Ishikawa (cell line): Measurements from ENCODE around the gene VCX.
"Not testable (repeated sequence)": the region's sequence is repeated elsewhere in the genome, so short reads cannot be mapped to it uniquely, and the experiment has no call there.

Experiments used
- CEBPB ChIP-seq: IDR thresholded peaks from 2 replicates; pipeline ENCODE4 v1.6.1; 2012
- CREB1 ChIP-seq: IDR thresholded peaks from 2 replicates; pipeline ENCODE4 v1.6.1; 2012; ENCODE audit warnings: low read depth
- EGR1 ChIP-seq: IDR thresholded peaks from 2 replicates; pipeline ENCODE4 v1.6.1; 2012
- EP300 ChIP-seq: IDR thresholded peaks from 2 replicates; pipeline ENCODE4 v1.6.1; 2012; ENCODE audit warnings: borderline replicate concordance
- FOXM1 ChIP-seq: IDR thresholded peaks from 2 replicates; pipeline ENCODE4 v1.6.1; 2012; ENCODE audit warnings: low read depth, borderline replicate concordance
- MAX ChIP-seq: IDR thresholded peaks from 2 replicates; pipeline ENCODE4 v1.6.1; 2012
- NFIC ChIP-seq: IDR thresholded peaks from 2 replicates; pipeline ENCODE4 v1.6.1; 2012
- RAD21 ChIP-seq: IDR thresholded peaks from 2 replicates; pipeline ENCODE4 v1.6.1; 2012; ENCODE audit warnings: low read depth
- TAF1 ChIP-seq: IDR thresholded peaks from 2 replicates; pipeline ENCODE4 v1.6.1; 2012; ENCODE audit warnings: low read depth, mild to moderate bottlenecking
- TCF12 ChIP-seq: IDR thresholded peaks from 2 replicates; pipeline ENCODE4 v1.6.1; 2012; ENCODE audit warnings: low read depth
- TEAD4 ChIP-seq: IDR thresholded peaks from 2 replicates; pipeline ENCODE4 v1.6.1; 2012
- YY1 ChIP-seq: IDR thresholded peaks from 2 replicates; pipeline ENCODE4 v1.6.1; 2012; ENCODE audit warnings: low read depth
- ZBTB7A ChIP-seq: IDR thresholded peaks from 2 replicates; pipeline ENCODE4 v1.6.1; 2012; ENCODE audit warnings: low read depth
- TF ChIP-seq, protein P1 (sequence below): IDR thresholded peaks from 2 replicates; pipeline ENCODE4 v1.6.1; 2012; ENCODE audit warnings: low read depth, mild to moderate bottlenecking
- TF ChIP-seq, protein P2 (sequence below): IDR thresholded peaks from 2 replicates; pipeline ENCODE4 v1.6.1; 2012

The VCX gene

DNA sequence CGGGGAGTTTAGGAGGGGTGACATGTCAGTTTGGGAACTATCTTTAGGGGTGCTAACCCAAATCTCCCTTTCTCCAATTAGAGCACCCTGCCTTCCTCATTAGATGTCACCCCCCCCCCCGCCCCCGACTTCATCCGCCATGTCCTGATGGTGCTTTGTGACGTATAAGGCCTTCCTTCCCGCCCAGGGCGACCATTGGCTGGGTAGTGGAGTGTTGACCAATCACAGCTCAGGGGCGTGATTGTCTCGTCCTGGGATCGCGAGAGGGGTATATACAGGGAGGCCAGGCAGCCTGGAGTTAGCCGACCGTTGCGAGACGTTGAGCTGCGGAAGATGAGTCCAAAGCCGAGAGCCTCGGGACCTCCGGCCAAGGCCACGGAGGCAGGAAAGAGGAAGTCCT lies at the start of gene VCX:
Gene VCX, plus strand, starts transcription at position 301 of the 400 bp plus-strand sequence. Its CDS starts 33 bp downstream, at position 334.
- not testable (repeated sequence) for TF ChIP-seq NFIC, MAX, CREB1

GRCh38 chrX:7798327-7798726 lies 44.6 kb upstream of the VCX start:
- no peak for TF ChIP-seq EP300
- TF ChIP-seq EGR1 = no peak
- TF ChIP-seq, protein P1, sequence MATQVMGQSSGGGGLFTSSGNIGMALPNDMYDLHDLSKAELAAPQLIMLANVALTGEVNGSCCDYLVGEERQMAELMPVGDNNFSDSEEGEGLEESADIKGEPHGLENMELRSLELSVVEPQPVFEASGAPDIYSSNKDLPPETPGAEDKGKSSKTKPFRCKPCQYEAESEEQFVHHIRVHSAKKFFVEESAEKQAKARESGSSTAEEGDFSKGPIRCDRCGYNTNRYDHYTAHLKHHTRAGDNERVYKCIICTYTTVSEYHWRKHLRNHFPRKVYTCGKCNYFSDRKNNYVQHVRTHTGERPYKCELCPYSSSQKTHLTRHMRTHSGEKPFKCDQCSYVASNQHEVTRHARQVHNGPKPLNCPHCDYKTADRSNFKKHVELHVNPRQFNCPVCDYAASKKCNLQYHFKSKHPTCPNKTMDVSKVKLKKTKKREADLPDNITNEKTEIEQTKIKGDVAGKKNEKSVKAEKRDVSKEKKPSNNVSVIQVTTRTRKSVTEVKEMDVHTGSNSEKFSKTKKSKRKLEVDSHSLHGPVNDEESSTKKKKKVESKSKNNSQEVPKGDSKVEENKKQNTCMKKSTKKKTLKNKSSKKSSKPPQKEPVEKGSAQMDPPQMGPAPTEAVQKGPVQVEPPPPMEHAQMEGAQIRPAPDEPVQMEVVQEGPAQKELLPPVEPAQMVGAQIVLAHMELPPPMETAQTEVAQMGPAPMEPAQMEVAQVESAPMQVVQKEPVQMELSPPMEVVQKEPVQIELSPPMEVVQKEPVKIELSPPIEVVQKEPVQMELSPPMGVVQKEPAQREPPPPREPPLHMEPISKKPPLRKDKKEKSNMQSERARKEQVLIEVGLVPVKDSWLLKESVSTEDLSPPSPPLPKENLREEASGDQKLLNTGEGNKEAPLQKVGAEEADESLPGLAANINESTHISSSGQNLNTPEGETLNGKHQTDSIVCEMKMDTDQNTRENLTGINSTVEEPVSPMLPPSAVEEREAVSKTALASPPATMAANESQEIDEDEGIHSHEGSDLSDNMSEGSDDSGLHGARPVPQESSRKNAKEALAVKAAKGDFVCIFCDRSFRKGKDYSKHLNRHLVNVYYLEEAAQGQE = no peak
- TF ChIP-seq, protein P2, sequence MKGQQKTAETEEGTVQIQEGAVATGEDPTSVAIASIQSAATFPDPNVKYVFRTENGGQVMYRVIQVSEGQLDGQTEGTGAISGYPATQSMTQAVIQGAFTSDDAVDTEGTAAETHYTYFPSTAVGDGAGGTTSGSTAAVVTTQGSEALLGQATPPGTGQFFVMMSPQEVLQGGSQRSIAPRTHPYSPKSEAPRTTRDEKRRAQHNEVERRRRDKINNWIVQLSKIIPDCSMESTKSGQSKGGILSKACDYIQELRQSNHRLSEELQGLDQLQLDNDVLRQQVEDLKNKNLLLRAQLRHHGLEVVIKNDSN = no peak
- TF ChIP-seq FOXM1 = no peak
- no peak for TF ChIP-seq RAD21
- TF ChIP-seq YY1 = no peak

DNA sequence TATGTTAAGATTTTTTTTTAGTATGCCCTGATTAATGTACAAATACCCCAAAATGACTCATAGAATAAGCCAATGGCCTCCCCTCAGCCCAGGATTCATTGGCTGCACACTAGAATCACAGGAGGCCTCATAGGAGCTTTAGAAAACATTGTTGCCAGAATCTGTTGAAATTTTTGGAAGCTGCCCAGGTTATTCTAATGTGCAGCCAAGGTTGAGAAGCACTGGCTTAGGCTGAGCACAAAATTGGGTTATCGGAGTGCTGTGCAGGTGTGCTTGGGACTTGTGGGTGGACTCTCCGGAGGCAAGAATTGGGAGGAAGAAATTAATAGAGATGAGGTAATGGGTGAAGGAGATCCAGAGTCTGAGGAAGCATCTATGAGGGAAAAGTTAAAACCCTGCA lies 41.3 kb upstream of the VCX start:
- TF ChIP-seq TCF12 (no peak), ZBTB7A (no peak)

DNA sequence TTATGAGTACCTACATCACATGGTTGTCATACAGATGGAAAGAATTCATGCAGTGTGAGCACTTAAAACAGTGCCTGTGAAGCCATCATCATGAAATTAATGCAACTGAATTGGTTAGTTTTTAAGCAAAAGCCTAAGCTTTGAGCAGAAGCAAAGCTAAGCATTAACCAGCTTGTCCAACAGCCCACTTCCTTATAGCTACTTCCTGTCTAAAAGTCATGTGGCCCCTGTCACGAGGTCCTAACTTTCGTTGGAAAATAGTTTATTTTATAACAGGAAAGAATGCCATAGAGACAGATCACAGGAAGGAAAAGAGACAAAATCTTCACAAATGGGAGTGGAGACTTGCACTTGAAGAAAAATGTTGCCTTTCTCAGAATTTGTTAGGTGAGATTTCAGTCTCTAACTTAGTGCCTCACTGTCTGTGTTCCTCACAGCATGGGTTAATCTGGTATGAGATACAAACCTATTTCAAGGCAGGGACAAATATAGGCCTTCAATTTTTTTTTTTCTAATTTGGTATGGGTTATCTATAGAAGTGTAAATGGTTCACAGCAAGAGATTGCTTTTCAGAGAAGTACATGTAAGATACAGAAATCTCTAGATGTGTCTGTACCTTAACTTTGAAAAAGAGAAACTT lies 27.7 kb upstream of the VCX start:
- TF ChIP-seq YY1 = no peak
- TF ChIP-seq, protein P1 = no peak

- TF ChIP-seq ZBTB7A = no peak
These were observed 14.4 kb upstream of the VCX start for GRCh38 chrX:7828594-7828993.

DNA sequence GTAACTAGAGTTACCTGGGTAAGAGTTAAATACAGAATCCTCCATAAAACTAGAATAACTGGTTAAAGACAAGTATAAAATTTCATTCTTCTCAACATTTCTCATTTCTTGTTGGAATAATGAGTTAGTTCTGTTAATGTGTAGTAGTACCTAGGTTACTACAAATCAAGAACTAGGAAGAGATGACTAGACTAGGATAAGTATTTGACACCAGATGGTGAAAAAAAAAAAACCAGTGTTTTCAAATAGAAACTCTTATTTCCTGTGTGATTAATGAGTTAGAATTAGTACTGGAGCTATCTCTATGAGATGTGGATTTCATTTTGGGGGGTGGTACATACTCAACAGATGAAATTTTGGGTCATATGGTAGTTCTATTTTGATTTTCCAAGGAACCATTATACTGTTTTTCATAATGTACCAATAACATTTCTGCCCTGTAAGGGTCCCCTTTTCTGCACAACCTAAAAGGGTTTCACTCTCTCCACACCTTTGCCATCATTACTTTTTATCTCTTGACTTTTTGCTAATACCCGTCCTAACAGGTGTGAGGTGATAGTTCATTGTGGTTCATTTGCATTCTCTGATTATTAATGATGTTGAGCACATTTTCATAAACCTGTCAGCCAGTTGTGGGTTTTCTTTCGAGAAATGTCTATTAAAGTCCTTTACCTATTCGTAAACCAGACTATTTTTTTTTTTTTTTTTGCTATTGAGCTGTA lies 1.7 kb upstream of the VCX start:
- no peak for TF ChIP-seq RAD21
- TF ChIP-seq MAX = no peak
- TF ChIP-seq ZBTB7A = no peak
- TF ChIP-seq EGR1 = no peak
- TF ChIP-seq CREB1 = no peak
- no peak for TF ChIP-seq YY1
- TF ChIP-seq, protein P1 = no peak
- TF ChIP-seq TCF12 = no peak
- TF ChIP-seq CEBPB = no peak
- TF ChIP-seq FOXM1 = no peak
- TF ChIP-seq TEAD4 = no peak
- TF ChIP-seq TAF1 = no peak
- TF ChIP-seq EP300 = no peak
- TF ChIP-seq, protein P2 = no peak
- no peak for TF ChIP-seq NFIC
